HG03103 (cell line): ENCODE data around the gene FANCC.

ENCODE experiments used
- ATAC-seq: cut with Tn5 transposase; IDR thresholded peaks from one replicate; pipeline ENCODE4 v1.9.1; 2021; ENCODE audit warnings: low read depth; ENCODE audit not compliant: unreplicated experiment

FANCC gene

DNA sequence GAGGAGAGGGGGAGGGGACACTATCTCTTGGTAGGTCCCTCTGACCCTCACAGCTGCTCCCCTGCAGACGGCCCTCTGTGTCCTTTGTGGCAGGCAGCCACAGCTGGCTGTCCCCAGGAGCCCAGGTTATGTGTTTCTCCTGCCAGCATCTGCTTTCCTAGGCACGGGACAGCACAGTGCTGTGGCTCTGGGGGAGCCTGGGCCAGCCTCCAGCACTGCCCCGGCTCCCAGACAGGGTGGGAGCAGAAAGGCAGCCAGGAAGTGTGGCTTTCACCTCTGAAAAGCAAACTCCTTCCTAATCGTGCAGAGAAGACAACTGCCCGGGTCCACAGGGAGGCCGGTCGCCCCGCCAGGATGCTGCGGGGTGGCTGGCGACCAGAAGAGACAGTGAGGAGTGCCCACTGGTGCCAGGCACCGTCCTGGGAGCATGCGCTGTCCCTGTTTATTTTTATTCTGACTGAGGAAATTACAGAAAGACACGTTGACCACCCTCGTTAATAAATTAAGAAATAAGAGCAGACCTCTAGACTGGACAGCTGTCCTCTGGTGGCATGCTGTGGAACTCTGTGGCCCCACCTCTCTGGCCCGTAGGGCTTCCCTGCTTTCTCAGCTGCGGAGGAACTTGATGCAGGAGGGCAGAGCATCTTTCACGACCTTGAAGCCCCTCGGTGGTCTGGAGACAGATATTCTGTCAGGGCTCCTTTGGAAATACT is 240.3 kb downstream of the FANCC start:
- no peak for ATAC-seq

DNA sequence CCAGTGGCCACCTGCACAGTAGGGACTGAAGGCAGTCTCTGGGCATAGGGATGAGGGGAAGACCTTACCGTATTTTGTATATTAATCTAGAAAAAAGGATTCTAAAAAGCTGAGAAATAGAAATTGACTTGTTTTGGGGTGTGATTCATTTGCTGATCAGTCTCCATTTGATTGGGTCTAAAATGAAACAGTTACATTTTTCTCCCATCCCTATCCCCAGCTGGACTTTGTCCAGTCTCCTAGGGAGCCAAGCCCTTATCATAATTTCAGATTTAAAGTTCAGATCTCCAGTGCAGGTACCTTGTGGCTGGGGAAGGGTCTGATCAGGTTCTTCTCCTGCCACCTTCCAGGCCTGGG is 240.8 kb downstream of the FANCC start:
- no peak for ATAC-seq

DNA sequence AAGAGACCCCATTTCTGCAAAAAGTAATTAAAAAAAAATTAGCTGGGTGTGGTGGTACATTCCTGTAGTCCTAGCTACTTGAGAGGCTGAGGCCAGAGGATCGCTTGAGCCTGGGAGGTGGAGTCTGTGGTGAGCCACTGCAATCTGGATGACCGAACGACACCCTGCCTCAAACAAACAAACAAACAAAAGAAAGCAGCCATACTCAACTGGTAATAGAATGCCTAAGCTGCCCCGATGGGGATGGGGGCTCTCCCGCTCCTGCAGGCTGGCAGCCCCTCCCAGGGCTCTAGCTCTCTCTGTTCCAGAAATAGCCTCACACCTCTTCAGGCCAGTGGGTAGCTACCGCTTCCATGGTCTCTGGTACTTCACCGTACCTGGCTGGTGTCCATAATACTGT is 241.8 kb downstream of the FANCC start:
- no peak for ATAC-seq

DNA sequence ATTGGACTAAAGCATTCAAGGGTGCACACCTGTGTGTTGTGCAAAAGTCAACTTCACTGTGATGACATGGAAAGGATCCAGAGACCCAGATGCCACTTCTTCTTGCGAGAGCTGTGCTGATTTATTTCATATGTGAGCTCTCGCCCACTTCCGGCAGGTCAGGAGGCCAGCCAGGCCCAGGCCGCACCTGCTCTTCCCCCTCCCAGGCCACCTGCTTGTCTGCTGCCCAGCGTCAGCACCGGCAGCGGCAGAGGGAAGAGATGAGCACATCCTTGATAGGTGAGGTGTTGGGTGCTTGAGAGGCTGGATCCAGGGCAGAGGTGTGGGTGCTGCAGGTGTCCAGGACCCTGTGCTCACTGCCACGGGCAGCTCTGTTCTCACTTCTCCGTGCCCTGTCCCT is 242.9 kb downstream of the FANCC start:
- ATAC-seq = no peak

DNA sequence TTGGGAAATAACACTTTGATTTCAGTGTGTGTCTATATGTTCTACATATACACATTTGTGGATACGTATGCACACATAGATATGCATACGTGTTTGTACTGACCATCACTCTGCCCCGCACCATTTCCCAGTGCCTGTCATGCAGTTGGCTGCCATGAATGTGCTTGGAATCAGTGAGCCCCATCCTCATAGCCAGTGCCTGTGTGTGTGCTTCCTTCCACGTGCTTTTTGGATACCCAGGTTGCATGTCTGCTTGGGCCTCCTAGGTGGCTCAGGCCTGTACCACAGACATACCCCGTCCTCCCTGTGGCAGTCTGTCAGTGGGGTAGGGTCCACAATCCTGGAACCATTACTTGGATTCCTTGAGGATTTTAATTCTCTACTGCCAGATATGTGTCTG is 243.6 kb downstream of the FANCC start:
- no peak for ATAC-seq

DNA sequence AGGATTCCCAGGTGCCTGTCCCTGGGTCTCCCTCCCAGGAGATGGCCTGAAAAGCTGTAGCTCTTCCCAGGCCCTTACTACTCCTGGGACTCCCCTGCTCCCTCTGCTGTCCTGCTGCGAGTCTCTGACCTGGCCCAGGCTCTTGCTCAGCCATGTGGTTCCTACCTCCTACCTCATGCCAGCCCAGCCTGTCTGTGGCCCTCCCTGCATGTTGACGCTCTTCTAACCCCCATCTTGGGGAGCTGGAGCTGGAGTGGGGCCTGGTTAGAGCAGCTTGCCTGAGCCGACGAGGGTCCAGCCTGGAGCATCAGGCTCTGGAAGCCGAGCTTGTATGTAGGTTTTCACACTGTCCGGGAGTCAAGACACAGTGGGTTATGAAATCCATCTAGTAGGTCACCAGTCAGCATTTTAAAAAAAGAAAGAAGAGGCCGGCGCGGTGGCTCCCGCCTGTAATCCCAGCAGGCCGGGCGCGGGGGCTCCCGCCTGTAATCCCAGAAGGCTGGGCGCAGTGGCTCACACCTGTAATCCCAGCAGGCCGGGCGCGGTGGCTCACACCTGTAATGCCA is 244.4 kb downstream of the FANCC start:
- ATAC-seq = no peak

DNA sequence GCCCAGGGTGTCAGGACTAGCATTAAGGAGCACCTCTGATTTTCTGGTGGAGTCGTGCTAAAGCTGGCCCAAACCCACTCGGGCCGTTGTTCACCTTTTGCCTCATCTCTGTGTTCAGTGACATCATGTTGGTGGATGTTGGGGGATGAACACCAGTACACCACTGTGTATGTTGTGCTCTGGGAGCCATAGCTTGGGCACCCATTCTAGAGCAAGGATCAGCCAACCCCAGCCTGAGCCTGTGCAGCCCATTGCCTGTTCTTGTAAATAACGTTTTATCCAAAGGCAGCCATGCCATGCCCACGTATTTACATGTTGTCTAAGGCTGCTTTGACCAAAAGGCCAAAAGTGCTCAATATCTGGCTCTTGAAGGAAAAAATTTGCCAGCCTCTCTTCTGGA is 245.6 kb downstream of the FANCC start:
- no peak for ATAC-seq

DNA sequence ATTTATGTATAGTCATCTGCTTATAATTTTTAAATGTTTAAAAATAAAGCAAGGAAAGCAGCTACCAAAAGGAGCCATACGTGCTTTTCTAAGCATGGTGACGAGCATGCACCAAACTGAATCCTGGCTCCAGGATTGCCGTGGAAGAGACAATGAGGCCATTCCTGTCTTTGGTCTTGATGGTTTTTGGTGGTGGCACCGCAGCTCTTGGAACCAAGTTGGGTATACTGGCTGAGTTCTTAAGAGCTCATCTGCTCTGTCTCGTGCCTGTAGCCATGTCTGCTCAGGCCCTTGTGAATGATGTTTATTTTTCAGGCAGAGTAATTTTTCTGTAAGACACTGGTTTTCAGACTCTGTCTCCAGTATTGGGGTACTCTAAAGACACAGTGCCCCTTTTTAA is 246.1 kb downstream of the FANCC start:
- no peak for ATAC-seq

DNA sequence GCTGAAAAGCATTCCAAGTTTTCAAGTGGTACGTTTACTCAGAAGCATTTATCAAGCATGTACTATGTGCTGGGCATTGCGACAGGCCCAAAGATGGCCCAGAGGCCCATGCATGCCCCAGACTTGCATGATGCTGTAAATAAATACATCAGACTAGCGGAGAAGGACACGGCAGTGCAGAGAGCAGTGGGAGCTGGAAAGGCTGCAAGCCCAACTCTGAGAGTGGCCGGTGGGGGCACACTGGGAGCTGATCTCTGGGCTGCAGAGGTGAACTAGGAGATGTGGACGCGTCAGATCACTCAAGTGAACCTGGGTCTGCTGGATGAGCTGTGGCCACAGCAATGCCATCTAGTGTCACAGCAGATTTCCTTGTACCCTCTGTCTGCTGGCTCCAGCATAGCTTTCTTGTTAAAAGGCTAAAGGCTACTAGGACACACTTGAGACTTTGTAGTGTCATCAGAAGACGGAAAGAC is 246.9 kb downstream of the FANCC start:
- ATAC-seq = no peak

DNA sequence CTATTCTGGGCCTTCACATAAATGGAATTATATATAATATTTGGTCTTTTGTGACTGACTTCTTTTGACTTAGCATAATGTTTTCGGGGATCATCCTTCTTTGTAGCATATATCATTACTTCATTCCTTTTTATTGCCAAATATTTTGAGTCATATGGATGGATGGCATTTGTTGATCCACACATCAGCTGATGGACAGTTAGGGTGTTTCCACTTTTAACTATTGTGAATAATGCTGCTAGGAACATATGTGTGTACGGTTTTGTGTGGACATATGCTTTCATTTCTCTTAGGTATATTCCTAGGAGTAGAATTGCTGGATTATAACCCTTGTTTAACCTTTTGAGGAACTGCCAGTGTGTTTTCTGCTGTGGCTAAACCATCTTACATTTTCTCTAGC is 249.6 kb downstream of the FANCC start:
- ATAC-seq = no peak

DNA sequence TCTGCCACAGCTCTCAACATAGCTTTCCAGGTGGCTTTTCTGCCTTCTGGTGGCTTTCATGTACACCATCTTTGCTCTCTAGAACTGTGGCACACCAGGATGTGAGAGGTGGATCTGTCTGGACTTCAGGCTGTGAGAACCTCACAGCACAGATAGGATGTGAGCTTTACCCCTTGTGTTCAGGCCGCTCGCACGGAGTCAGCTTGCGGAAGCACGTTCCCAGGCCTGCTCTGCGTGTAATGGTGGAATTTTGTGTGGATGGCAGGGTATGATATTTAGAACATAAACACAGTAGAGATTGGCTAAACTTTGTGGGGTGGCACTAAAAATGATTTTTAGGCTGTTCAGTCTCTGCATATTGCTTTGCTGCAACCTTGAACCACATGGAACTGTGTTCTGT is 250.5 kb downstream of the FANCC start:
- ATAC-seq = no peak

DNA sequence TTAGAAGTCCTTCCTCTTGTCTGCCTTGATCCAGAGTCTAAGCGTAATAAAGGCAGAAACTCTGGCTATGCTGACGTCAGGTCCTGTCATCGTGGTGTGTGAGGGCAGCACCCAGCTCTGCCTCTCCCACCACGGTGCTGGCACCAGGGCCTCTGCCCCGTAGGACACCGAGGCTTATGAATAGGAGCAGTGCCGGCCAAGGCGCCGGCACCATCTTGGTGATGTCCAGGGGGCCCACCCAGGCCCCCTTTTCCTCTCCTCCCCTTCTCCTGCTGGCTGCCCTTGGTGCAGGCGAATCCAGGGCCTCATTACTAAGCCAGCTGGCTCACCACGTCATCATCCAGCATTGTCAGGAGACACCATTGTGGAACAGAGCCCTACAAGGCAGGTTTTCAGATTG is 252.3 kb downstream of the FANCC start:
- ATAC-seq = no peak

DNA sequence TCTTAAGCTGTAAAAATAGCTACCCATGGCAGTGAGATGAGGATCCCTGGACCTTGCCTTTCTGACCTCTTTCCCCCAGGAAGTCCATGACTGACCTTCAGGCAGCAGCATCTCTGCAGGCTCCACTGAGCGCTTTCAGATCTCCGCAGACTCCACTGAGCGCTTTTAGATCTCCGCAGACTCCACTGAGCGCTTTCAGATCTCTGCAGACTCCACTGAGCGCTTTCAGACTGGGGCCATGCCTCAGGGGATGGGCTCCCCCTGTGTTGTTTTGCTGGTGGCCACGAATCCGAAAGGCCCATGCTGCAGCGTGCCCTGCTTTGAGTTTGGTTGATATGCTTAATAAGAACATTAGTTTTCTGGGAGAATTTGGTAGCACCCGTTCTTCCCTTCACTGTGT is 254.2 kb downstream of the FANCC start:
- ATAC-seq = no peak

DNA sequence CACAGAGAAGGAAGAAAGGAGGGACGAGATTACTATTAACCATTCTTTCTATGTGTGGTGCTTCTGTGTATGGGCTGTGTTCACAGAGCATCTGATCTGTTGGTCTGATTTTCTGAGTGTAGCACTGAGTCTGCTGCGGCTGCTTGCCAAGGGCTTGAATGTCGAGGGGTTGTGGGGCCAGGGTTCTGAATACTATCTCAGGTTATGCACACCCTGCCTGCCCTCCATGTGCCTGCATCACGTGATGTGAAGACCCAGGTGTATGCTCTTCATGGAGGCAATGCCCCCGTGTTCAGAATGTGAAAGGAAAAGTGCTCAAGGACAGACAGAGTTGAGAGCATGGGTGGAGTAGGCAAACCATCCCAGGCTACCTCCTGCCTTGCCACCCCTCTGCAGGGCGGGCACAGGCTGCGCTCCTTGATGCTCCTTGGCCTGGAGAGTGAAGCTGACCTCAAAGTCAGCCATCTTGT is 254.9 kb downstream of the FANCC start:
- ATAC-seq = no peak

DNA sequence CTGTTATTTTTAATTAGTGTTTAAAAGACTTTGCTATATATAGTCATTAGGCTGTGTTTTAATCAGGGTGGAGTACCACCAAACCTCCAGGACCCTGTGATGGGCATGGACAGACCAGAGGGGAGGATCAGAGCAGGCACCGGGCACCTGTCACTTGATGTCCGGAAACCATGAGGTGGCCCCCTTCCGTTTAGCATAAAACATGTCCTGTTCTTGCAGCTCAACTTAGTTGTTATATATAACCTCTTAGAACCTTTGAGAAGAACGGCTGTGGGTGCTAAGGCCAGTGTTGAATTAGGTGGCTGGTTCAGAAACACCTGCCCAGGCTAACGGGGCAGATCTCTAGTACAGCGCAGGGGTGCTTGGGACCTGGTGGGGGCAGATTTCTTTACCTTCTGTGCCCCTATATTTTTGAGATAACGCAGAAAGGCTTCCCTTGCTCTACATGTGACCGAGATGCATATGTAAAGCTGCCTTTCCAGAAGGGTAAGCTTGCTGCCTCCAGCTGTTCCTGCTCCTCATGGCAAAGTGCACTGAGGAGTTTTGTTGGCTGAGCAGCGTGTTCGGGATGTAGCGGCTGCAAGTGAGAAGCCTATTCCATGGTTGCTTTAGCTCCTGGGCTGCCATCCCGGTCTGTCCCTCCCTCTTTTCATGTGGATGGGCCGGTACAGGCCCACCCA is 255.5 kb downstream of the FANCC start:
- no peak for ATAC-seq

DNA sequence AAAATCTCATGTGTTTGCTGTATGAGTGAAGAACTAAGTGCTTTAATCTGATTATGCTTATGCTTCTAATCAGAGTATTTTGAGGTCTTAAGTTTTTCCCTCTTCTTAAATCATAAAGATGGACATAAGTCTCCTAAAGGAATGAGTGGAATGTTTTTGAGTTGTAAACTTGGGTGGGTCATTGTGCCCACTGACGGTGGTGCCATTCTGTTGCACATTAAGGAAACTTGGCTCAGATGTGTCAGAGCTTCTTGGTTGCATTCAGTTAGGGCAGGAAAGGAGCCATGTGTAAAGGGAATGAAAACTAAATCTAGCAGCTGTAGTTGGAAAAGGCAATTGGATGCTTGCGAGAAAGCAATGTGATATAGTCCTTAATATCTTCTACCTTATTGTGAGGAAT is 256.6 kb downstream of the FANCC start:
- no peak for ATAC-seq

DNA sequence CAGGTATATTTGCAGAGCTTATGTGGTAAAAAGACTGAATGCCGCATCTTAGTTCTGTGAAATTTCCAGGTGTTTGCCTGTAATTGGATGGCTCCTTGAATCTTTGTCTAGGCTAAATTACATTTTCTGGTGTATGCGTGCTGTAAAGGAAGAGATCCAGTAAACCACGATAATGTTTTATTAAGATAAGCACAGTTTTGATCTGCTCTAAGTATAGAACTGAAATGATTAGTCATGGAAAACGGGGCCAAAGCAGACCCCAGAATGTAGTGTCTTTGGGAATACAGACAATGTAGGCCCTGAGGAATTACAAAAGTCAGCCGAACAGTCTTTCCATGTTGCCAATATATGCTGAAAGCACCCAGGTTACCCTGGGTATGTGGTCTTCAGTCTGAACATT is 257.3 kb downstream of the FANCC start:
- ATAC-seq = no peak

DNA sequence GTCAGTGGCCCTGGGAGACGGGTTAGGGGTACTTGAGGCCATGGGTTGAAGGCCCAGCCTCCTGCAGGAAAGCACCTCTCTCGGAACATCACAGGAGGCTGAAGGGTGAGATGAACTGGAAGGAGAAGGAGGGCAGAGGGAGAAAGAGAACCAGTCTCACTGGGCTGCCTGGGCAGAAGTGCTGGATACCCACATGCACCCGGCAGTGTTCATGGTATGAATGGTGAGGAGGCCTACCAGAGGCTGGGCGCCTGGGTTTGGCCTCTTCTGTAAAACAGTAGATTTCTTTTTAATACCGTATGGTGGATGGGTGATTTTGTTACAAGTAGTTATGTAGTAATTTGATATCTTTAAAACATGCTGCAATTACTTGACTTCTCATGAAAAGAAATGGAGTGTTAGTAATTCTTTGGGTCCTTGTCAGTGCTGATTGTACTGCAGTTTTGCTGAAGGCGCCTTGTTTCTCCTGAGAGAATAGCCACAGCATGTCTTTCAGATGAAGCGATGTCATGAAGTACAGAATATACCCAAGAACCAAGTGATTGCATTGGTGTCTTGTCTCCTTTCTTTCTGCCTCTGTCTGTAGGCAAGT is 258.6 kb downstream of the FANCC start:
- ATAC-seq = no peak

DNA sequence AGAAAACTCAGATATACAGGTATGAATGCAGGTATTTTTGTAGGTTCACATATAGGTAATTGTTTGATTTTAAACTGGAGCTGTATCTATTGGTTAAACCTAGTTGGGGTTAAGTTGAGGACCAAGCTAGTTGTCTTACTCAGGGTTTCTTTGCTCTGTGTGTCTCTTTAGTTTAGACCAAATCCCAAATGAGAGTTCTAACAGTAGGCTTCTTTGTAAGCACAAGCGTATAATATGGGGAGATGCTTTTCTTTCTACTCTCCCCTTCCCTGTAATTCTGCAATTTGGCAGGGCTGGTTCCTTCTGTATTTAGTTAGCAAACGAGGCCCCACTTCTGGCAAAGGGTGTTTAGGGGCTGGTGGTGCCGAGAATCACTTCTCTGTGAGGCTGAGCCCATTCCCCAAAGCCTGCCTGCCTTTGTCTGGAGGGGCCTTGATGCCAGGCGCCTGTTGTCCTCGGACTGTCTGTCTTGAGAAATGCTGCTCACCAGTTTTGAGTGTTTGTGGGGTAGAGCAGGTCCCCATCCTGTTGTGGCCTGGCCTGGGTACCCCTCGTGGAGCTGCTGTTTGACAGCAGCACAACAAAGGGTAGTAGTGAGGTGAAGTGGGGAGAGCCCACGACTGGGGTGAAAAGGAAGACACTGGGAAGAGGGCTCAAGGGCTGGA is 259.3 kb downstream of the FANCC start:
- ATAC-seq = no peak

DNA sequence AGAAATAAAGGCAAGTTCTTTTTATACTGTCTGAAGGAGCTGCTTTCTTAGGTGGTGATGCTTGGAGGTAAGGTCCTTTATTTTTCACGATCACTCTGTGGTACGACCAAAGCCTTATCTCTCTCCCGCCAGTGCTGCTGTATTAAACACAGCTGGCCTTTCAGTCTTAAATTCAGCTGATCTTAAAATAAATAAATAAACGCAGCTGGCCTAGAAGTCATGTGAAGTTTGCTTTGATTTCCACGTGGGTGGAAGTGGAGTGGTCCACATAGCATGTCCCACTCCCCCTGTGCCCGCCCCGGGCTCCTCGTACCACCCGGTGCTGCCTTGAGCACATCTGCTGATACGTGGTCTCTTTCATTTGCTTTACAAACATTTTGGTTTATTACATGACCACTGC is 260.4 kb downstream of the FANCC start:
- no peak for ATAC-seq
